Upper lobe of left lung (tissue), 6 donors: Measurements from ENCODE around the gene REG3A. TPM values are rescaled to one million over a fixed set of nuclear protein-coding genes. Genes with fewer than 3 reads are reported as not detected.

Experiments
- ATAC-seq, 2 donors: fragments of 200-7000 bp; cut with Tn5 transposase; one replicate each; pipeline ENCODE4 v1.9.1; 2022; ENCODE audit warnings: mild to moderate bottlenecking in 2 of 2, moderate library complexity in 2 of 2; ENCODE audit not compliant: low FRiP score in 2 of 2
- DNase-seq, 2 donors: peaks; one replicate each; pipeline ENCODE4 v3.0.0-alpha.2; 2019 to 2020
- H3K27ac ChIP-seq, 4 donors: fragments of 200-600 bp; sonication (generic); one replicate each; pipeline ENCODE4 v1.5.1; 2016 to 2019
- H3K27me3 ChIP-seq, 4 donors: fragments of 200-600 bp; sonication (generic); one replicate each; pipeline ENCODE4 v1.5.1; 2017 to 2019
- H3K36me3 ChIP-seq, 4 donors: fragments of 200-600 bp; sonication (generic); one replicate each; pipeline ENCODE4 v1.5.1; 2016 to 2019
- H3K4me1 ChIP-seq, 4 donors: fragments of 200-600 bp; sonication (generic); one replicate each; pipeline ENCODE4 v1.5.1; 2018 to 2019
- H3K4me3 ChIP-seq, 4 donors: fragments of 200-600 bp; sonication (generic); one replicate each; pipeline ENCODE4 v1.5.1; 2017 to 2019; ENCODE audit warnings: mild to moderate bottlenecking in 2 of 4, moderate library complexity in 1 of 4
- H3K9me3 ChIP-seq, 4 donors: fragments of 200-600 bp; sonication (generic); one replicate each; pipeline ENCODE4 v1.5.1; 2018 to 2019
- EP300 ChIP-seq, 4 donors: sonication (generic); formaldehyde crosslinking; IDR thresholded peaks; one replicate each; pipeline ENCODE4 v1.5.1; 2017; ENCODE audit warnings: antibody characterized with exemption in 4 of 4, control low read depth in 2 of 4
- POLR2A ChIP-seq, 4 donors: fragments of 450-650 bp; IDR thresholded peaks; one replicate each; pipeline ENCODE4 v1.5.1; 2016 to 2017; ENCODE audit warnings: antibody characterized with exemption in 4 of 4, mild to moderate bottlenecking in 2 of 4
- POLR2AphosphoS5 ChIP-seq, 2 donors: sonication (generic); formaldehyde crosslinking; IDR thresholded peaks; one replicate each; pipeline ENCODE4 v1.5.1; 2017; ENCODE audit warnings: antibody characterized with exemption in 2 of 2
- WGBS, 2 donors: methylation state at CpG; one replicate each; pipeline ENCODE4 v1.1.5; 2017 to 2018; 5-methylcytosine and 5-hydroxymethylcytosine counted together
- total RNA-seq, 6 donors: library from RNA; depleted of rRNA in 4 of 6; stranded (reverse); fragments of >200 nt in 4 of 6; gene quantifications; one replicate each; pipeline versions ENCODE4 v1.1.0 to v1.2.1, GENCODE V29; 2016 to 2021
- TF ChIP-seq, protein P1 (sequence below), 6 experiments: fragments of 450-650 bp in 4 of 6; fragments of 200-600 bp in 2 of 6; sonication (generic) in 2 of 6; IDR thresholded peaks; one replicate each; pipeline ENCODE4 v1.5.1; 2016 to 2019; ENCODE audit warnings: antibody characterized with exemption in 6 of 6
- donor health status: DM: no; HTN: no; CAD: no; lungs with moderate emphysema.
- donor health status: DM: no; HTN: yes; CAD: no; lungs with severe emphysema.

REG3A gene
- total RNA-seq, 6 donors from 2014 or later, result 0.44 TPM; not detected in 5

- Histone ChIP-seq H3K4me1 (no peaks in the 10 kb centered on the region), H3K4me3 (no peak overlapping the region), H3K9me3 (no peaks in the 10 kb centered on the region), H3K27me3 (no peaks in the 10 kb centered on the region), H3K27ac (no peak overlapping the region), H3K36me3 (no peaks in the 10 kb centered on the region)
- DNase-seq, result no peak
- ATAC-seq, result no peak
- WGBS, 2 donors, result 92 to 94% methylated on average over 3 of the region's 3 CpGs
- TF ChIP-seq EP300 (IDR thresholded peaks at IDR 0.05) (no peak), POLR2A (IDR thresholded peaks at IDR 0.05) (no peak), POLR2AphosphoS5 (IDR thresholded peaks at IDR 0.05) (no peak)
- TF ChIP-seq, protein P1, sequence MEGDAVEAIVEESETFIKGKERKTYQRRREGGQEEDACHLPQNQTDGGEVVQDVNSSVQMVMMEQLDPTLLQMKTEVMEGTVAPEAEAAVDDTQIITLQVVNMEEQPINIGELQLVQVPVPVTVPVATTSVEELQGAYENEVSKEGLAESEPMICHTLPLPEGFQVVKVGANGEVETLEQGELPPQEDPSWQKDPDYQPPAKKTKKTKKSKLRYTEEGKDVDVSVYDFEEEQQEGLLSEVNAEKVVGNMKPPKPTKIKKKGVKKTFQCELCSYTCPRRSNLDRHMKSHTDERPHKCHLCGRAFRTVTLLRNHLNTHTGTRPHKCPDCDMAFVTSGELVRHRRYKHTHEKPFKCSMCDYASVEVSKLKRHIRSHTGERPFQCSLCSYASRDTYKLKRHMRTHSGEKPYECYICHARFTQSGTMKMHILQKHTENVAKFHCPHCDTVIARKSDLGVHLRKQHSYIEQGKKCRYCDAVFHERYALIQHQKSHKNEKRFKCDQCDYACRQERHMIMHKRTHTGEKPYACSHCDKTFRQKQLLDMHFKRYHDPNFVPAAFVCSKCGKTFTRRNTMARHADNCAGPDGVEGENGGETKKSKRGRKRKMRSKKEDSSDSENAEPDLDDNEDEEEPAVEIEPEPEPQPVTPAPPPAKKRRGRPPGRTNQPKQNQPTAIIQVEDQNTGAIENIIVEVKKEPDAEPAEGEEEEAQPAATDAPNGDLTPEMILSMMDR (IDR thresholded peaks at IDR 0.05), result no peak
These were observed 33.9 kb downstream of the REG3A start for GRCh38 chr2:79125721-79125985.

- 63 to 65% methylated on average over 9 of the region's 9 CpGs for WGBS, 2 donors
- H3K27me3 ChIP-seq, result no peaks in the 10 kb centered on the region
- H3K4me3 ChIP-seq, result no peak overlapping the region
- H3K4me1 ChIP-seq, result no peaks in the 10 kb centered on the region
- DNase-seq (no peak), ATAC-seq (no peak)
- no peaks in the 10 kb centered on the region for H3K9me3 ChIP-seq
- H3K36me3 ChIP-seq, result no peaks in the 10 kb centered on the region
- TF ChIP-seq EP300 (IDR thresholded peaks at IDR 0.05) (no peak), POLR2A (IDR thresholded peaks at IDR 0.05) (no peak), POLR2AphosphoS5 (IDR thresholded peaks at IDR 0.05) (no peak)
- TF ChIP-seq, protein P1 (IDR thresholded peaks at IDR 0.05), result no peak
- H3K27ac ChIP-seq, result no peak overlapping the region
These were observed 34.4 kb downstream of the REG3A start for GRCh38 chr2:79124907-79125720.

- Histone ChIP-seq H3K9me3 (no peaks in the 10 kb centered on the region), H3K4me3 (no peak overlapping the region), H3K4me1 (no peaks in the 10 kb centered on the region), H3K27ac (no peak overlapping the region), H3K27me3 (no peaks in the 10 kb centered on the region), H3K36me3 (no peaks in the 10 kb centered on the region)
- 88 to 94% methylated on average over 2 of the region's 2 CpGs for WGBS, 2 donors
- ATAC-seq (peak in 1 of 2 donors; percentile 8), DNase-seq (no peak)
- TF ChIP-seq POLR2AphosphoS5 (IDR thresholded peaks at IDR 0.05) (no peak), POLR2A (IDR thresholded peaks at IDR 0.05) (no peak), EP300 (IDR thresholded peaks at IDR 0.05) (no peak)
- TF ChIP-seq, protein P1 (IDR thresholded peaks at IDR 0.05), result no peak
These were observed 36.9 kb downstream of the REG3A start for GRCh38 chr2:79122676-79123075.

- Histone ChIP-seq H3K36me3 (no peaks in the 10 kb centered on the region), H3K27ac (no peak within 1 kb of the TSS), H3K27me3 (no peaks in the 10 kb centered on the region), H3K9me3 (no peaks in the 10 kb centered on the region), H3K4me3 (no peak within 1 kb of the TSS), H3K4me1 (no peaks in the 10 kb centered on the region)
- ATAC-seq (no peak), DNase-seq (no peak)
- 67 to 89% methylated on average over 6 of the region's 6 CpGs for WGBS, 2 donors
- TF ChIP-seq POLR2AphosphoS5 (IDR thresholded peaks at IDR 0.05) (no peak), POLR2A (IDR thresholded peaks at IDR 0.05) (no peak)
- TF ChIP-seq, protein P1 (IDR thresholded peaks at IDR 0.05), result no peak
These were observed 39.3 kb downstream of the REG3A start, which contains the start of gene REG1A for GRCh38 chr2:79120194-79120713. TSS of gene REG1A (plus strand) at chr2:79120488. CDS start at chr2:79120862, 374 bp downstream.
